Measurements from ENCODE around the gene NELFA. TPM values are rescaled to one million over a fixed set of nuclear protein-coding genes. Genes with fewer than 3 reads are reported as not detected.

Gene NELFA
- total and polyA plus RNA-seq, 2 of the 13 experiments (the other 11 are each of a cell fraction or from before 2014, with no cell fraction given), result 13.3 to 18.5 TPM

GRCh38 chr4:1950369-1950768, 58.4 kb downstream of the NELFA start:
- Histone ChIP-seq H3K9me3 (ENCODE audit: low read length) (no peaks in the 10 kb centered on the region), H3K36me3 (replicated peaks in 1 of 2; ENCODE audit: control insufficient read depth in 1 of 2, insufficient read depth in 2 of 2, low read length in 2 of 2) (peaks cover 27 to 67% of the 10 kb centered on the region in 2 experiments), H3K9ac (ENCODE audit: insufficient read depth, low read depth, low read length) (no peak overlapping the region), H3K79me2 (ENCODE audit: insufficient read depth, low read length) (no peaks in the 10 kb centered on the region), H3K4me2 (ENCODE audit: low read depth, low read length) (no peak overlapping the region), H3K27me3 (ENCODE audit: control insufficient read depth in 1 of 2, insufficient read depth in 2 of 2, low read length in 2 of 2) (no peaks in the 10 kb centered on the region), H3K27ac (ENCODE audit: extremely low read length, insufficient read depth, low read length) (no peak overlapping the region), H3K4me3 (replicated peaks in 1 of 3; ENCODE audit: insufficient read depth in 1 of 3, low read depth in 2 of 3, low read length in 3 of 3) (no peak overlapping the region), H4K20me1 (ENCODE audit: insufficient read depth, low read length) (no peaks in the 10 kb centered on the region), H3K4me1 (ENCODE audit: insufficient read depth, low read length) (no peaks in the 10 kb centered on the region), H2AFZ (ENCODE audit: low read length) (no peak overlapping the region)
- no TSS peak for BruUV-seq (replicated peaks)
- in situ Hi-C loops (cut with HindIII; ENCODE audit: extremely low pct_ligation_motif_present, low pct_unique_long_range_greater_than_20kb), result no loop called here
- ATAC-seq, result no peak
- POLR2A ChIA-PET, result no interaction called here
- CTCF ChIA-PET (ENCODE audit: low intra/inter-chr PET ratio, low total read pairs), result no interaction called here
- WGBS (ENCODE audit: low lambda C conversion rate), result 98% methylated on average over 10 of the region's 10 CpGs
- no peak for DNase-seq (ENCODE audit: low spot score)
- intact Hi-C loops (cut with micrococcal nuclease; ENCODE audit: unreplicated experiment), result loop anchor here (5.0 kb wide), 1 partner anchor 377 kb away; no protein-coding TSS in a partner anchor
- no peak for FAIRE-seq
- no peak for TF ChIP-seq TP53 (CRISPR knock-in tag; conservative IDR thresholded peaks at IDR 0.05)
- TF ChIP-seq ZNF180 (CRISPR knock-in tag; IDR thresholded peaks at IDR 0.05; ENCODE audit: borderline replicate concordance, low read depth), result no peak
- no peak for TF ChIP-seq ZNF75D (CRISPR knock-in tag; IDR thresholded peaks at IDR 0.05; ENCODE audit: borderline replicate concordance)
- no peak for TF ChIP-seq BCL3 (CRISPR knock-in tag; IDR thresholded peaks at IDR 0.05)
- TF ChIP-seq ZNF335 (CRISPR knock-in tag; IDR thresholded peaks at IDR 0.05), result no peak
- no peak for TF ChIP-seq ZNF292 (CRISPR knock-in tag; IDR thresholded peaks at IDR 0.05; ENCODE audit: borderline replicate concordance, low read depth)
- no peak for TF ChIP-seq CEBPB (IDR thresholded peaks at IDR 0.05; ENCODE audit: borderline replicate concordance, low read depth, low read length)
- TF ChIP-seq ZNF101 (CRISPR knock-in tag; IDR thresholded peaks at IDR 0.05; ENCODE audit: borderline replicate concordance, low read depth), result no peak
